Esophagus muscularis mucosa (tissue), 3 donors: ENCODE data around the gene MPST.

Experiments used
- POLR2A ChIP-seq: fragments of 450-650 bp; IDR thresholded peaks from one replicate; pipeline ENCODE4 v1.6.1; 2017; ENCODE audit warnings: antibody characterized with exemption, moderate library complexity, mild to moderate bottlenecking, low read depth
- TF ChIP-seq, protein P1 (sequence below), 3 experiments: fragments of 200-600 bp in 2 of 3; fragments of 450-650 bp in 1 of 3; sonication (generic) in 2 of 3; IDR thresholded peaks; one replicate each; pipeline ENCODE4 v1.5.1; 2017 to 2019; ENCODE audit warnings: antibody characterized with exemption in 3 of 3, mild to moderate bottlenecking in 2 of 3, moderate library complexity in 1 of 3

DNA sequence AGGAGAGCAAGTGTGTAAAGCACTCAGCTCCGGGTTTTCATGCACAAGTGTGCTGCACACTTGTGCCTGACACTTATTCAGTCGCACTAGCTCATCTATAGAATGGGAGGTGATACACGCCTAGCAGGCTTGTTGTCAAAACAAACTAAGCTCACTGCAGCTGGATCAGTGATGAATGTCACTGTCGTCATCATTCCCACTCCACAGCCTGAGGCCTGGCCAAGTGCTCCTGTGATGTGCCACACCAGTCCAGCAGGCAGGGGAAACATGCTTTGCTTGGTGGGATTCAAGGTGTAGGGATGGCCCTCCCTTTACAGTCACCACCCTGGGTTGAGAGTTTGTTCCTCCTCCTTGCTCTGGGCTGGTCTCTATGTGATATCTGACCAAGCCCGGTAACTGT lies 6.8 kb downstream of the MPST start:
- TF ChIP-seq, protein P1, sequence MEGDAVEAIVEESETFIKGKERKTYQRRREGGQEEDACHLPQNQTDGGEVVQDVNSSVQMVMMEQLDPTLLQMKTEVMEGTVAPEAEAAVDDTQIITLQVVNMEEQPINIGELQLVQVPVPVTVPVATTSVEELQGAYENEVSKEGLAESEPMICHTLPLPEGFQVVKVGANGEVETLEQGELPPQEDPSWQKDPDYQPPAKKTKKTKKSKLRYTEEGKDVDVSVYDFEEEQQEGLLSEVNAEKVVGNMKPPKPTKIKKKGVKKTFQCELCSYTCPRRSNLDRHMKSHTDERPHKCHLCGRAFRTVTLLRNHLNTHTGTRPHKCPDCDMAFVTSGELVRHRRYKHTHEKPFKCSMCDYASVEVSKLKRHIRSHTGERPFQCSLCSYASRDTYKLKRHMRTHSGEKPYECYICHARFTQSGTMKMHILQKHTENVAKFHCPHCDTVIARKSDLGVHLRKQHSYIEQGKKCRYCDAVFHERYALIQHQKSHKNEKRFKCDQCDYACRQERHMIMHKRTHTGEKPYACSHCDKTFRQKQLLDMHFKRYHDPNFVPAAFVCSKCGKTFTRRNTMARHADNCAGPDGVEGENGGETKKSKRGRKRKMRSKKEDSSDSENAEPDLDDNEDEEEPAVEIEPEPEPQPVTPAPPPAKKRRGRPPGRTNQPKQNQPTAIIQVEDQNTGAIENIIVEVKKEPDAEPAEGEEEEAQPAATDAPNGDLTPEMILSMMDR (IDR thresholded peaks at IDR 0.05): no peak
- no peak for TF ChIP-seq POLR2A
